ENCODE results near the gene GPR3. TPM values are rescaled to one million over a fixed set of nuclear protein-coding genes. Genes with fewer than 3 reads are reported as not detected.

The GPR3 gene
- total and polyA plus RNA-seq, 7 donors: 0.12 to 1.3 (median 0.42) TPM; not detected in 2

GRCh38 chr1:27355683-27356082 lies 36.7 kb upstream of the GPR3 start:
- no peak for TF ChIP-seq CTCF (IDR thresholded peaks at IDR 0.05)
- H3K9me3 ChIP-seq: no peaks in the 10 kb centered on the region
- intact Hi-C loops (cut with DNase I): loop anchor here (2.0 to 5.0 kb wide), 3 partner anchors 33 to 35 kb away; partner anchors contain the start of gene TMEM222 (in 1 of the 2)
- peaks cover 0 to 52% of the 10 kb centered on the region in 2 donors for H3K36me3 ChIP-seq (ENCODE audit: insufficient read depth in 1 of 2, low read depth in 1 of 2)
- 93 to 97% (median 96%) methylated on average over 5 of the region's 5 CpGs for WGBS, 3 donors
- H3K27ac ChIP-seq: no peak overlapping the region
- H3K4me3 ChIP-seq: no peak overlapping the region
- DNase-seq: no peak
- H3K27me3 ChIP-seq (ENCODE audit: insufficient read depth in 3 of 3, low read length in 2 of 3): peaks cover 0 to 6% (median under 1%) of the 10 kb centered on the region in 3 donors
- H3K4me1 ChIP-seq: no peaks in the 10 kb centered on the region
- no peak for ATAC-seq

- WGBS, 3 donors: 91 to 93% (median 92%) methylated on average over 13 of the region's 13 CpGs
- DNase-seq (no peak), ATAC-seq (no peak)
- TF ChIP-seq CTCF (IDR thresholded peaks at IDR 0.05): no peak
- intact Hi-C loops (cut with DNase I): loop anchor here (2.0 to 5.0 kb wide), 3 partner anchors 33 to 35 kb away; partner anchors contain the start of gene TMEM222 (in 1 of the 2)
- peaks cover 0 to under 1% (median 0%) of the 10 kb centered on the region in 3 donors for H3K27me3 ChIP-seq (ENCODE audit: insufficient read depth in 3 of 3, low read length in 2 of 3)
- H3K36me3 ChIP-seq (ENCODE audit: insufficient read depth in 1 of 2, low read depth in 1 of 2): peaks cover 0 to 57% of the 10 kb centered on the region in 2 donors
- H3K4me1 ChIP-seq: no peaks in the 10 kb centered on the region
- no peak overlapping the region for H3K4me3 ChIP-seq
- H3K27ac ChIP-seq: no peak overlapping the region
- no peaks in the 10 kb centered on the region for H3K9me3 ChIP-seq
These were observed 36.2 kb upstream of the GPR3 start for GRCh38 chr1:27356277-27356618.

- H3K4me3 ChIP-seq: no peak overlapping the region
- DNase-seq (no peak), ATAC-seq (peak in 1 of 4 donors; percentile 1)
- no peak overlapping the region for H3K27ac ChIP-seq
- peaks cover 0 to 62% of the 10 kb centered on the region in 2 donors for H3K36me3 ChIP-seq (ENCODE audit: insufficient read depth in 1 of 2, low read depth in 1 of 2)
- no peaks in the 10 kb centered on the region for H3K4me1 ChIP-seq
- WGBS, 3 donors: 82 to 89% (median 83%) methylated on average over 37 of the region's 37 CpGs
- no peaks in the 10 kb centered on the region for H3K27me3 ChIP-seq (ENCODE audit: insufficient read depth in 3 of 3, low read length in 2 of 3)
- intact Hi-C loops (cut with DNase I): loop anchor here (2.0 to 5.0 kb wide), 3 partner anchors 32 to 34 kb away; partner anchors contain the start of gene TMEM222 (in 1 of the 2)
- H3K9me3 ChIP-seq: no peaks in the 10 kb centered on the region
- no peak for TF ChIP-seq CTCF (IDR thresholded peaks at IDR 0.05)
These were observed 35.7 kb upstream of the GPR3 start for GRCh38 chr1:27356619-27357280.

- ATAC-seq: peak; percentile 82 to 95 (median 90)
These were observed 35.0 kb upstream of the GPR3 start for GRCh38 chr1:27357281-27358037.

More at GRCh38 chr1:27357281-27358037, 35.0 kb upstream of the GPR3 start:
- no peaks in the 10 kb centered on the region for H3K4me1 ChIP-seq
- peak; percentile 97 for TF ChIP-seq CTCF (IDR thresholded peaks at IDR 0.05)
- intact Hi-C loops (cut with DNase I): loop anchor here (2.0 to 5.0 kb wide), 4 partner anchors 31 to 57 kb away; partner anchors contain the start of gene TMEM222 (in 1 of the 2)
- 38 to 40% (median 39%) methylated on average over 40 of the region's 40 CpGs for WGBS, 3 donors
- peak; percentile 77 to 88 for DNase-seq
- H3K9me3 ChIP-seq: no peaks in the 10 kb centered on the region
- H3K27ac ChIP-seq: no peak overlapping the region
- H3K4me3 ChIP-seq: peak overlapping the region; percentile 25
- H3K36me3 ChIP-seq (ENCODE audit: insufficient read depth in 1 of 2, low read depth in 1 of 2): peaks cover 0 to 69% of the 10 kb centered on the region in 2 donors
- no peaks in the 10 kb centered on the region for H3K27me3 ChIP-seq (ENCODE audit: insufficient read depth in 3 of 3, low read length in 2 of 3)

Data from psoas muscle (tissue), 8 donors.